Measurements from ENCODE around the gene FBXO2. TPM values are rescaled to one million over a fixed set of nuclear protein-coding genes. Genes with fewer than 3 reads are reported as not detected.

Gene FBXO2
- total RNA-seq, 2 donors from 2014 or later: 14.1 to 16.9 TPM

GRCh38 chr1:11688506-11688905 is 34.3 kb upstream of the FBXO2 start:
- H3K4me3 ChIP-seq: no peak overlapping the region
- H3K9me3 ChIP-seq: no peaks in the 10 kb centered on the region
- H3K27me3 ChIP-seq (replicated peaks; ENCODE audit: insufficient read depth): no peaks in the 10 kb centered on the region
- intact Hi-C loops (cut with DNase I): no loop called here
- no peaks in the 10 kb centered on the region for H3K36me3 ChIP-seq
- DNase-seq (ENCODE audit: low spot score): no peak
- WGBS: 94% methylated on average over 4 of the region's 4 CpGs
- H3K4me1 ChIP-seq (replicated peaks): peaks cover 6% of the 10 kb centered on the region
- TF ChIP-seq CTCF (IDR thresholded peaks at IDR 0.05) (no peak), POLR2A (IDR thresholded peaks at IDR 0.05) (no peak), POLR2AphosphoS5 (IDR thresholded peaks at IDR 0.05) (no peak)
- H3K27ac ChIP-seq: no peak overlapping the region

- no peak overlapping the region for H3K4me3 ChIP-seq
- no peak overlapping the region for H3K27ac ChIP-seq
- WGBS: 95% methylated on average over 7 of the region's 7 CpGs
- no peaks in the 10 kb centered on the region for H3K36me3 ChIP-seq
- DNase-seq (ENCODE audit: low spot score): no peak
- no peak for TF ChIP-seq POLR2A (IDR thresholded peaks at IDR 0.05)
- no peak for TF ChIP-seq POLR2AphosphoS5 (IDR thresholded peaks at IDR 0.05)
- no peak for TF ChIP-seq CTCF (IDR thresholded peaks at IDR 0.05)
- no peaks in the 10 kb centered on the region for H3K27me3 ChIP-seq (replicated peaks; ENCODE audit: insufficient read depth)
- H3K9me3 ChIP-seq: no peaks in the 10 kb centered on the region
- H3K4me1 ChIP-seq (replicated peaks): peaks cover 3% of the 10 kb centered on the region
- intact Hi-C loops (cut with DNase I): no loop called here
Measured at GRCh38 chr1:11685210-11685752, 31.1 kb upstream of the FBXO2 start.

GRCh38 chr1:11684070-11684469 is 29.8 kb upstream of the FBXO2 start:
- Histone ChIP-seq H3K27me3 (replicated peaks; ENCODE audit: insufficient read depth) (no peaks in the 10 kb centered on the region), H3K4me1 (replicated peaks) (peaks cover 6% of the 10 kb centered on the region), H3K36me3 (no peaks in the 10 kb centered on the region), H3K9me3 (no peaks in the 10 kb centered on the region), H3K4me3 (no peak overlapping the region), H3K27ac (no peak overlapping the region)
- no peak for TF ChIP-seq POLR2AphosphoS5 (IDR thresholded peaks at IDR 0.05)
- no peak for DNase-seq (ENCODE audit: low spot score)
- intact Hi-C loops (cut with DNase I): loop anchor here (5.0 kb wide), 1 partner anchor 53 kb away; the partner anchor contains the start of gene AGTRAP
- 72% methylated on average over 7 of the region's 7 CpGs for WGBS

GRCh38 chr1:11682799-11683198 is 28.6 kb upstream of the FBXO2 start:
- no peak for DNase-seq (ENCODE audit: low spot score)
- Histone ChIP-seq H3K27me3 (replicated peaks; ENCODE audit: insufficient read depth) (no peaks in the 10 kb centered on the region), H3K4me3 (no peak overlapping the region), H3K36me3 (no peaks in the 10 kb centered on the region), H3K27ac (no peak overlapping the region), H3K4me1 (replicated peaks) (peaks cover 6% of the 10 kb centered on the region), H3K9me3 (no peaks in the 10 kb centered on the region)
- WGBS: 83% methylated on average over 1 of the region's 1 CpG
- intact Hi-C loops (cut with DNase I): loop anchor here (5.0 kb wide), 1 partner anchor 55 kb away; the partner anchor contains the start of gene AGTRAP
- no peak for TF ChIP-seq POLR2A (IDR thresholded peaks at IDR 0.05)
- TF ChIP-seq CTCF (IDR thresholded peaks at IDR 0.05): no peak
- no peak for TF ChIP-seq POLR2AphosphoS5 (IDR thresholded peaks at IDR 0.05)

GRCh38 chr1:11682287-11682771 is 28.1 kb upstream of the FBXO2 start:
- no peak overlapping the region for H3K27ac ChIP-seq
- no peak for DNase-seq (ENCODE audit: low spot score)
- no peaks in the 10 kb centered on the region for H3K36me3 ChIP-seq
- H3K9me3 ChIP-seq: no peaks in the 10 kb centered on the region
- intact Hi-C loops (cut with DNase I): loop anchor here (5.0 kb wide), 1 partner anchor 55 kb away; the partner anchor contains the start of gene AGTRAP
- no peaks in the 10 kb centered on the region for H3K27me3 ChIP-seq (replicated peaks; ENCODE audit: insufficient read depth)
- TF ChIP-seq POLR2A (IDR thresholded peaks at IDR 0.05): no peak
- TF ChIP-seq CTCF (IDR thresholded peaks at IDR 0.05): no peak
- TF ChIP-seq POLR2AphosphoS5 (IDR thresholded peaks at IDR 0.05): no peak
- H3K4me1 ChIP-seq (replicated peaks): peaks cover 6% of the 10 kb centered on the region
- 38% methylated on average over 7 of the region's 7 CpGs for WGBS
- no peak overlapping the region for H3K4me3 ChIP-seq

All from prostate gland (tissue), 2 donors.